ENCODE results near the gene CEP72. TPM values are rescaled to one million over a fixed set of nuclear protein-coding genes. Genes with fewer than 3 reads are reported as not detected.
"Not testable (repeated sequence)": the region's sequence is repeated elsewhere in the genome, so short reads cannot be mapped to it uniquely, and the experiment has no call there.

Gene CEP72
- total RNA-seq, 1 experiment from 2014 or later, result 56.5 TPM

DNA sequence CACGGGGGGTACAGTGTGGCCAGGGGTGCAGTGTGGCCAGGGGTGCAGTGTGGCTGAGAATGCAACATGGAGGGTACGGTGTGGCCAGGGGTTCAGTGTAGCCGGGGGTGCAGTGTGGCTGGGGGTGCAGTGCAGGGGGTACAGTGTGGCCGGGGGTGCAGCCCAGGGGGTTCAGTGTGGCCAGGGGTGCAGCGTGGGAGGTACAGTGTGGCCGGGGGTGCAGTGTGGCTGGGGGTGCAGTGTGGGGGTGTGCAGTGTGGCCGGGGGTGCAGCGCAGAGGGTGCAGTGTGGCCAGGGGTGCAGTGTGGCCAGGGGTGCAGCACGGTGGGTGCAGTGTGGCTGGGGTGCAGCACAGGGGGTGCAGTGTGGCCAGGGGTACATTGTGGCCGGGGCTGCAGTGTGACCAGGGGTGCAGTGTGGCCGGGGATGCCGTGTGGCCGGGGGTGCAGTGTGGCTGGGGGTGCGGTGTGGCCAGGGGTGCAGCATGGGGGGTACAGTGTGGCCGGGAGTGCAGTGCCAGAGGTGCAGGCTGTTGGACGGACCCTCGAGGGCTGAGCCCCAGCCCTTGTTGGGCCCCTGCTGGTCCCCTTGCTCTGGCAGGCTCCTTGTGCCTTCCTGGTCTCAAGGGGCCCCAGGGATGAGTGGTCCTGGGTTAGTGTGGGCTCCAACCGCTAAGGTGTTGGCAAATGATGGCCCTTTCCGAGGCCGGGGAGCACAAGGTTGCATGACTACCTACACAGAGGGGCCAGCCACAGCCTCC lies 63.2 kb downstream of the CEP72 start:
- H3K36me3 Mint-ChIP-seq (ENCODE audit: insufficient read depth, unreplicated experiment), result peaks cover 62% of the 10 kb centered on the region
- no peaks in the 10 kb centered on the region for H3K9me3 Mint-ChIP-seq (ENCODE audit: low read depth, unreplicated experiment)
- H3K4me1 Mint-ChIP-seq (ENCODE audit: low read depth, unreplicated experiment), result peaks cover 10% of the 10 kb centered on the region
- no peak for DNase-seq
- H3K4me3 Mint-ChIP-seq (ENCODE audit: low read depth, unreplicated experiment), result no peak overlapping the region
- no peak overlapping the region for H3K27ac Mint-ChIP-seq (ENCODE audit: unreplicated experiment)
- CTCF ChIA-PET, result no interaction called here
- intact Hi-C loops (cut with micrococcal nuclease; ENCODE audit: unreplicated experiment), result no loop called here
- TF ChIP-seq, protein P1, sequence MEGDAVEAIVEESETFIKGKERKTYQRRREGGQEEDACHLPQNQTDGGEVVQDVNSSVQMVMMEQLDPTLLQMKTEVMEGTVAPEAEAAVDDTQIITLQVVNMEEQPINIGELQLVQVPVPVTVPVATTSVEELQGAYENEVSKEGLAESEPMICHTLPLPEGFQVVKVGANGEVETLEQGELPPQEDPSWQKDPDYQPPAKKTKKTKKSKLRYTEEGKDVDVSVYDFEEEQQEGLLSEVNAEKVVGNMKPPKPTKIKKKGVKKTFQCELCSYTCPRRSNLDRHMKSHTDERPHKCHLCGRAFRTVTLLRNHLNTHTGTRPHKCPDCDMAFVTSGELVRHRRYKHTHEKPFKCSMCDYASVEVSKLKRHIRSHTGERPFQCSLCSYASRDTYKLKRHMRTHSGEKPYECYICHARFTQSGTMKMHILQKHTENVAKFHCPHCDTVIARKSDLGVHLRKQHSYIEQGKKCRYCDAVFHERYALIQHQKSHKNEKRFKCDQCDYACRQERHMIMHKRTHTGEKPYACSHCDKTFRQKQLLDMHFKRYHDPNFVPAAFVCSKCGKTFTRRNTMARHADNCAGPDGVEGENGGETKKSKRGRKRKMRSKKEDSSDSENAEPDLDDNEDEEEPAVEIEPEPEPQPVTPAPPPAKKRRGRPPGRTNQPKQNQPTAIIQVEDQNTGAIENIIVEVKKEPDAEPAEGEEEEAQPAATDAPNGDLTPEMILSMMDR (IDR thresholded peaks at IDR 0.05; ENCODE audit: unreplicated experiment), result no peak
- peaks cover 13% of the 10 kb centered on the region for H3K27me3 Mint-ChIP-seq (ENCODE audit: unreplicated experiment)
- BruUV-seq (replicated peaks), result no TSS peak

DNA sequence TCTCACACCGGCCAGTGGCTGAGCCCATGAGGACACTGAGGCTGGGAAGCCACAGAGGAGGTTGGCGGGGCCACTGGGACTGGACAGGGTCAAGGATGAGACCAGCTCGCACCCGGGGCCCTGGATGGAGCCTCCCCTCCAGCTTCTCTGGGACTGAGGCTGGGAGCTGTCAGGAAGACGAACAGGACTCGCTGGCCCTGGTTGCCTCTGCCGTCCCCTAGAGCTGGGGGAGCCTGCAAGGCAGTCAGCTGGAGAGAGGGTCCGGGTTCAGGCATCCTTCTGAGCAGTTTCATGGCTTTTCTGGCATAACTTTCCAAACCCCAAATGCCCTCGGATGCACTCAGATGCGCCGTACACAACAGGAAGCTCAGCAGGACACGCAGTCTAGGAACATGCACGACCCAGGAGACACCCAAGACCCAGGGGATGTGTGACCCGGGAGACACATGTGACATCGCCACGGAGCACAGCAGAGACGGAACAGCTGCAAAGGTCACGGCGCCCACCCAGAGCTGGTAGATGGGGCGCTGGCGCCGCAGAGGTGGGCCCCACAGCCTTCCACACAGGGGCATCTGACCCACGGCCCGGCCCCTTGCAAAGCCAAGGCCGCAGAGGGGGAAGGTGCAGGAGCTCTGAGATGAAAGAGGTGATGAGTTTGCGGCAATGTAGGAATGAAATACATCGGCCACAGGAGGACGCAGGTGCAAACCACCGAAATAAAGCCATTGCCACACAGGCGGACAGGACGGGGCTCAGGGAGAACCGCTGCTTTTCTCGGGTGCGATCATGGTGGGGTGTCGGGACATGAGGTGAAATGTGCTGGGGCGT lies 63.9 kb downstream of the CEP72 start:
- H3K4me1 Mint-ChIP-seq (ENCODE audit: low read depth, unreplicated experiment), result peaks cover 10% of the 10 kb centered on the region
- CTCF ChIA-PET, result no interaction called here
- TF ChIP-seq, protein P1 (IDR thresholded peaks at IDR 0.05; ENCODE audit: unreplicated experiment), result no peak
- DNase-seq, result no peak
- H3K9me3 Mint-ChIP-seq (ENCODE audit: low read depth, unreplicated experiment), result no peaks in the 10 kb centered on the region
- H3K4me3 Mint-ChIP-seq (ENCODE audit: low read depth, unreplicated experiment), result no peak overlapping the region
- H3K36me3 Mint-ChIP-seq (ENCODE audit: insufficient read depth, unreplicated experiment), result peaks cover 58% of the 10 kb centered on the region
- no peak overlapping the region for H3K27ac Mint-ChIP-seq (ENCODE audit: unreplicated experiment)
- H3K27me3 Mint-ChIP-seq (ENCODE audit: unreplicated experiment), result peaks cover 13% of the 10 kb centered on the region
- intact Hi-C loops (cut with micrococcal nuclease; ENCODE audit: unreplicated experiment), result no loop called here
- no TSS peak for BruUV-seq (replicated peaks)

DNA sequence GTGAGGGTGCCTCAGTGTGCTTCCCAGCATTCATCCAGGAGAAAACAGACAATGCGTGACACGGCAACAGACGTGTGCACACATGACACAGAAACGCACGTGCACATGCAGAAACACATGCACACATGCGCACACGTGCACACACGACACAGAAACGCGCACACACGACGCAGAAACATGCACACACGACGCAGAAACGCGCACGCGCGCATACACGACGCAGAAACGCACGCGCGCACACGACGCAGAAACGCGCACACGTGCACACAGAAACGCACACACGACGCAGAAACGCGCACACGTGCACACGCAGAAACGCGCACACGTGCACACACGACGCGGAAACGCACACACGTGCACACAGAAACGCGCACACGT lies 64.5 kb downstream of the CEP72 start:
- CTCF ChIA-PET, result no interaction called here
- Mint-ChIP-seq H3K4me3 (ENCODE audit: low read depth, unreplicated experiment) (no peak overlapping the region), H3K36me3 (ENCODE audit: insufficient read depth, unreplicated experiment) (peaks cover 53% of the 10 kb centered on the region), H3K4me1 (ENCODE audit: low read depth, unreplicated experiment) (peaks cover 10% of the 10 kb centered on the region), H3K27me3 (ENCODE audit: unreplicated experiment) (peaks cover 13% of the 10 kb centered on the region), H3K27ac (ENCODE audit: unreplicated experiment) (no peak overlapping the region), H3K9me3 (ENCODE audit: low read depth, unreplicated experiment) (no peaks in the 10 kb centered on the region)
- TF ChIP-seq, protein P1 (IDR thresholded peaks at IDR 0.05; ENCODE audit: unreplicated experiment), result no peak
- no peak for DNase-seq
- intact Hi-C loops (cut with micrococcal nuclease; ENCODE audit: unreplicated experiment), result no loop called here
- no TSS peak for BruUV-seq (replicated peaks)

DNA sequence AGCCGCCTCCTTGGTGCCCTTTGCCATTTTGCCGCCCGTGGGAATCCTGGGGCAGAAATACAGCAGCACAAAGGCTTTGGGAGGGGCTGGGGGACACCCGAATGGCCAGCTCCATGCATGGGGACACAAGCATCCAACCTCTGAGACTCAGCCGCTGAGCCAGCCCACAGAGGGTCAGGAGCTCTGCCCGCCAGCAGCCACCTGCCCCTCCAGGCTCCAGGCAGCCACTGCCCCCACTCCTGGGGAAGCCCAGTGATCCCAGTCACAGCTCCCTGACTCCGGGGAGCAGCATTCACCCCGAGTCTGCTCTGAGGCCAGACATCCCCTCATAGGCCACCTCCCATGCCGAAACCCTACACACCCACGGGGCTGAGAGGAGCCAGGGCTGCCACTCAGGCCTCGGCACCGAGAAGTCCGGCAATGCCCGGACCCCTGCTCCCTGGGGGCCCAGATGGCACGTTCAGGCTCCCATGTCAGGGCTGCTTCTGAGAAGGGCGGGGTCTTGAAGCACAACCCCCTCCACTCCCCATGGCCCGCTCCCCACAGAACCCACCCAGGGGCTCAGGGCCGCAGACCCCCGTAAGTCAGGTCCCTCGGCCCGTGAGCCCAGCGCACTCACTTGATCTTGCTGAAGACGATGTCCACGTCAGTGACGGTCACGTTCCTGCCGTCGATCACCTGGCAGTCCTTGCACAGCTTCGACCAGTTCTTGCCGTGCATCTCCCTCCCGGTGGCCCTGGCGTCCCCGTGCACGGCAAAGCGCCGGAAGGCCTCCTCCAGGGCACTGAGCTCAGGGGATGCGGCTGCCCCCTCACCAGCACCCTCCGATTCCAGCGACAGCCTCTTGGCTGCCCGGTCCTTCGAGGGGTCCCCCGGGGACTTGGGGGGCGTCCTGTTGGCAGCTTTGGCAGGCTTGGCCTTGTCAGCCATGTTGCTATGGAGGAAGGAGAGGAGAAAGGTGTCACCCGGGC lies 65.3 kb downstream of the CEP72 start:
- Mint-ChIP-seq H3K4me3 (ENCODE audit: low read depth, unreplicated experiment) (no peak overlapping the region), H3K36me3 (ENCODE audit: insufficient read depth, unreplicated experiment) (peaks cover 46% of the 10 kb centered on the region), H3K27ac (ENCODE audit: unreplicated experiment) (no peak overlapping the region), H3K27me3 (ENCODE audit: unreplicated experiment) (peaks cover 13% of the 10 kb centered on the region), H3K9me3 (ENCODE audit: low read depth, unreplicated experiment) (no peaks in the 10 kb centered on the region), H3K4me1 (ENCODE audit: low read depth, unreplicated experiment) (peaks cover 6% of the 10 kb centered on the region)
- DNase-seq, result no peak
- CTCF ChIA-PET, result no interaction called here
- no TSS peak for BruUV-seq (replicated peaks)
- intact Hi-C loops (cut with micrococcal nuclease; ENCODE audit: unreplicated experiment), result no loop called here
- TF ChIP-seq, protein P1 (IDR thresholded peaks at IDR 0.05; ENCODE audit: unreplicated experiment), result no peak

DNA sequence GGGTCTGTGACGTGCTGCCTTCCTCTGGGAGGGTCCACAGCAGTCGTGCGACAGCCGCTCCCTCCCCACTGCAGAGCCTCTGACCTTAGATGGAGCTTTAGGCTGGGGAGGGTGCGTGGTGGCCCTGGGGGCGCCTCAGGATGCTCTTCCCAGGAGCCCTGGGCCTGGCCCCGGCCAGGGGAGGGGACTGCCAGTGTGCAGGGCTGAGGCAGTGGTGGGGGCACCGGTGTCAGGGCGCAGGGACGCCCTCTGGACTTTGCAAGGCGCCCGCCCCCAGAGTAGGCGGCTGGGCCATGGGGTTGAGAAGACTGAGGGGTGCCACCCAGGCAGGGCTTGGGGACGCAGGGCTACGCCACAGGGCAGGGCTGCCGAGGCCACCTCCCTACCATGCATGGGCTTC lies 66.4 kb downstream of the CEP72 start:
- H3K4me3 Mint-ChIP-seq (ENCODE audit: low read depth, unreplicated experiment); intact Hi-C loops (cut with micrococcal nuclease; ENCODE audit: unreplicated experiment); H3K27ac Mint-ChIP-seq (ENCODE audit: unreplicated experiment); CTCF ChIA-PET; H3K4me1 Mint-ChIP-seq (ENCODE audit: low read depth, unreplicated experiment); BruUV-seq (replicated peaks); H3K9me3 Mint-ChIP-seq (ENCODE audit: low read depth, unreplicated experiment); DNase-seq: not testable (repeated sequence)
- Mint-ChIP-seq H3K36me3 (ENCODE audit: insufficient read depth, unreplicated experiment) (peaks cover 36% of the 10 kb centered on the region), H3K27me3 (ENCODE audit: unreplicated experiment) (peaks cover 13% of the 10 kb centered on the region)

DNA sequence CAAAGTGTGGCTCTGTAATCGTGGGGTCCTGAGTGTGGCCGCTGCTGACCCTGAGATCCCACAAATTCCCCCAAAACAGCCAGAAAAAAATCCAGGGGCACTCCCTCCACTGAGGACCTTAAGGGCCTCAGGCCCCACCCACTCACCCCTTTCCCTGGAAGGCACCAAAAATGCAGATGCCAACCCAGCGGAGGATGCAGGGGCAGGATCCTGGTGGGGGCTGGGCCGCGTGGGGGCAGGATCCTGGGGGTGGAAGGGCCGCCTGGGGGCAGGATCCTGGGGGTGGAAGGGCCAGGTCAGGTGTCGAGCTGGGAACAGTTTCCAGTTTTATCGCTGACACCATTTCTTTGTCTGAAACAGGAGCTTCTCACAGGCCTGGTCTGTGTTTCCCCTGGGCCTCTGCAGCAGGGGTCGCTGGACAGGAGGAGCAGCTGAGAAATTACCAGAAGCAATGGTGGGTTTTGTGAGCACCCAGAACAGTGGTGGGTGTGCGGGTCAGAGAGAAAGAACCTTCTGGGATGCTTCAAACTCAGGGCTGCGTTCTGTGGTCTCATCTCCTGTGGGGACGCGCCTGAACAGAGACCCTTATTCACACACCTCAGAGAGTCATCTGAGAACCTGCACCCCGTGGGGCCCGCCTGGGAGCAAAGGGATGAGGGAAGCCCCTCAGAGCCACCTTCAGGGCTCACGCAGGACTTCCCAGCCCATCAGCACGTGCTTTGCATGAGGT lies 67.2 kb downstream of the CEP72 start:
- H3K4me3 Mint-ChIP-seq (ENCODE audit: low read depth, unreplicated experiment); CTCF ChIA-PET; H3K4me1 Mint-ChIP-seq (ENCODE audit: low read depth, unreplicated experiment); H3K9me3 Mint-ChIP-seq (ENCODE audit: low read depth, unreplicated experiment); H3K27ac Mint-ChIP-seq (ENCODE audit: unreplicated experiment); DNase-seq; BruUV-seq (replicated peaks); intact Hi-C loops (cut with micrococcal nuclease; ENCODE audit: unreplicated experiment): not testable (repeated sequence)
- Mint-ChIP-seq H3K36me3 (ENCODE audit: insufficient read depth, unreplicated experiment) (peaks cover 29% of the 10 kb centered on the region), H3K27me3 (ENCODE audit: unreplicated experiment) (peaks cover 13% of the 10 kb centered on the region)

Measured in Calu3 (cell line).